Naive thymus-derived CD4-positive, alpha-beta T cell (primary cell): ENCODE results near the gene ZNF385B. TPM values are rescaled to one million over a fixed set of nuclear protein-coding genes. Genes with fewer than 3 reads are reported as not detected.

Source experiments
- ATAC-seq: fragments of 150-1000 bp; cut with Tn5 transposase; 2 replicates; pipeline ENCODE4 v1.10.0; 2021; ENCODE audit warnings: mild to moderate bottlenecking, moderate library complexity
- CTCF ChIA-PET: fragments of 350-600 bp; sonication (Branson Sonifier 250); formaldehyde crosslinking; loops from one replicate; lab custom pipeline; 2021; ENCODE audit warnings: antibody characterized with exemption; lab: Charles Lee
- POLR2A ChIA-PET: fragments of 350-600 bp; sonication (Branson Sonifier 250); formaldehyde crosslinking; loops from one replicate; lab custom pipeline; 2021; ENCODE audit warnings: antibody characterized with exemption, inconsistent platforms; lab: Charles Lee
- DNase-seq, 9 donors: peaks; one replicate each; pipeline versions ENCODE4 v3.0.0 to v3.0.0-alpha.2; 2020 to 2022; ENCODE audit warnings: mixed read lengths in 1 of 9
- H3K27ac ChIP-seq: one replicate; pipeline ENCODE4 v1.7.0; 2013; ENCODE audit warnings: mild to moderate bottlenecking, low read depth, low read length, moderate library complexity
- H3K27me3 ChIP-seq, 2 donors: one replicate each; pipeline ENCODE4 v1.7.0; 2013; ENCODE audit warnings: low read length in 2 of 2, mild to moderate bottlenecking in 2 of 2, moderate library complexity in 2 of 2; ENCODE audit not compliant: control insufficient read depth in 2 of 2, insufficient read depth in 2 of 2
- H3K36me3 ChIP-seq, 3 experiments: 1 replicate in 2 of 3; 2 replicates in 1 of 3; pipeline ENCODE4 v1.7.0; 2013; ENCODE audit warnings: low read length in 3 of 3, mild to moderate bottlenecking in 3 of 3, moderate library complexity in 1 of 3; ENCODE audit not compliant: insufficient read depth in 3 of 3, control insufficient read depth in 2 of 3
- H3K4me1 ChIP-seq, 2 donors: one replicate each; pipeline ENCODE4 v1.7.0; 2013; ENCODE audit warnings: low read length in 2 of 2, mild to moderate bottlenecking in 2 of 2, moderate library complexity in 1 of 2; ENCODE audit not compliant: control insufficient read depth in 2 of 2, insufficient read depth in 2 of 2
- H3K4me3 ChIP-seq: 2 replicates; pipeline ENCODE4 v1.7.0; 2013; ENCODE audit warnings: mild to moderate bottlenecking, low read length
- H3K9me3 ChIP-seq, 3 experiments: 1 replicate in 2 of 3; 2 replicates in 1 of 3; pipeline ENCODE4 v1.7.0; 2013; ENCODE audit warnings: low read length in 3 of 3; ENCODE audit not compliant: control insufficient read depth in 2 of 3
- H3K27ac Mint-ChIP-seq, 9 donors: one replicate each; pipeline ENCODE4 v1.8.0; 2020 to 2022; ENCODE audit warnings: mixed read lengths in 9 of 9, mild to moderate bottlenecking in 8 of 9, moderate library complexity in 5 of 9, inconsistent platforms in 2 of 9
- H3K27me3 Mint-ChIP-seq, 5 donors: one replicate each; pipeline ENCODE4 v1.8.0; 2021 to 2022; ENCODE audit warnings: mixed read lengths in 5 of 5, mild to moderate bottlenecking in 1 of 5
- H3K36me3 Mint-ChIP-seq, 5 donors: one replicate each; pipeline ENCODE4 v1.8.0; 2020 to 2022; ENCODE audit warnings: mixed read lengths in 5 of 5, mild to moderate bottlenecking in 3 of 5, inconsistent platforms in 1 of 5
- H3K4me1 Mint-ChIP-seq, 7 donors: one replicate each; pipeline ENCODE4 v1.8.0; 2020 to 2022; ENCODE audit warnings: mixed read lengths in 7 of 7, mild to moderate bottlenecking in 3 of 7, inconsistent platforms in 1 of 7
- H3K4me3 Mint-ChIP-seq, 10 donors: one replicate each; pipeline ENCODE4 v1.8.0; 2020 to 2022; ENCODE audit warnings: mild to moderate bottlenecking in 10 of 10, mixed read lengths in 10 of 10, moderate library complexity in 6 of 10, inconsistent platforms in 2 of 10
- H3K9me3 Mint-ChIP-seq, 11 donors: one replicate each; pipeline ENCODE4 v1.8.0; 2020 to 2022; ENCODE audit warnings: mixed read lengths in 11 of 11, mild to moderate bottlenecking in 4 of 11, inconsistent platforms in 1 of 11, moderate library complexity in 1 of 11
- intact Hi-C, 2 donors: fragments of 100-400 bp; cut with micrococcal nuclease; formaldehyde crosslinking; loops; one replicate each; pipeline ENCODE4 v1.15.1; 2023
- polyA plus RNA-seq, 2 donors: library from polyadenylated mRNA; unstranded; fragments of 300-500 nt; fragmentation: Illumina TruSeq; gene quantifications; one replicate each; pipeline ENCODE4 v1.2.3, GENCODE V29; 2021
- total RNA-seq, 6 experiments: library from RNA in 5 of 6; stranded (reverse) in 5 of 6; gene quantifications; 1 replicate in 5 of 6; 2 replicates in 1 of 6; pipeline ENCODE4 v1.2.3 and lab custom pipeline; 2021 to 2026

The ZNF385B gene
- total and polyA plus RNA-seq, 7 experiments from 2014 or later: not detected

DNA sequence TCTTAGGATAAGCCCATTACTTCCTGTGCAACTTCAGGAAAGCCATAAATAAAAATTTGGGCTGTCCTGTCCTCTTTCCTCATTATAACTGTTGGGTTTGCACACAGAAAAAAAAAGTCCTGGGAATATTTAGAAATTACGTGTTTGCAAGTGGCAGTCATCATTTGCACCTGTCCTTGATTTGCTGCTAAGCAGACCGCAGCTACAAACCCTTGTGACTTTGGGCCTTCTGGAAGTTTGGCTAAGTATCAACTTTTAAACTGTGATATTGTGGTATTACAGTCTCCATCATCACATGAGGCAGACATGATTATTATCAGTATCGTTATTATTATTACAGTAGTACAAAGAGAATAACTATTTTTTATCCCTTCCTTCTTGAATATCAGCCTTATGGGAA, 336.1 kb downstream of the ZNF385B start:
- Mint-ChIP-seq H3K27ac (no peak overlapping the region), H3K27me3 (peaks cover 0 to 6% (median 0%) of the 10 kb centered on the region in 5 donors), H3K36me3 (no peaks in the 10 kb centered on the region), H3K4me1 (no peaks in the 10 kb centered on the region), H3K9me3 (peaks cover 0 to 3% (median 0%) of the 10 kb centered on the region in 11 donors), H3K4me3 (no peak overlapping the region)
- Histone ChIP-seq H3K4me3 (no peak overlapping the region), H3K4me1 (no peaks in the 10 kb centered on the region), H3K9me3 (no peaks in the 10 kb centered on the region), H3K27ac (no peak overlapping the region), H3K27me3 (no peaks in the 10 kb centered on the region), H3K36me3 (no peaks in the 10 kb centered on the region)
- intact Hi-C loops: no loop called here
- DNase-seq: no peak
- POLR2A ChIA-PET: no interaction called here
- CTCF ChIA-PET: no interaction called here
- ATAC-seq: no peak

DNA sequence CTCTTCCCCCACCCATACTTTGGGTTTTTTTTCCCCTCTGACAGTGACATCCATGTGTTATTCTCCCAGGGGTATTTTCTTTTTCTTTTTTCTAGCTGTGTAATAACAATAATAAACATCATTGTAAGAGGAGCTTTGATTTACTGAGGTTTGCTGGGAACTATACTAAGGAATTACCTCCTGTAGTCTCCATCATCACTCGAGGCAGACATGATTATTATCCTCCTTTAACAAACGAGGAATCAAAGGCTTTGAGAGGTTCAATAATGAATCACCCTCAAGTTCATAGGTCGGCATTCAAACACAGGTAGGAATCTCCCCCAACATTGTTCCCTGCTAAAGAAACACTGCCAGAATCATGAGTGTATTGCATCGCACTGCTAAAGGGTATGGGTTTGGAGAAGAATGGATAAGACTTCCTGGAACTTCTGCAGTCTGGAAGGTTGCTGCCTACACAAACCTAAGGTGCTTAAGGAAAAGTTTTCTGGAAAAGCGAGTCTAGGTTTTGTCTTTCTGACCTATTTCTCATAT, 336.5 kb downstream of the ZNF385B start:
- intact Hi-C loops: no loop called here
- CTCF ChIA-PET: no interaction called here
- no peaks in the 10 kb centered on the region for H3K4me1 Mint-ChIP-seq
- DNase-seq: no peak
- Histone ChIP-seq H3K27me3 (no peaks in the 10 kb centered on the region), H3K27ac (no peak overlapping the region), H3K4me3 (no peak overlapping the region), H3K9me3 (no peaks in the 10 kb centered on the region), H3K4me1 (no peaks in the 10 kb centered on the region), H3K36me3 (no peaks in the 10 kb centered on the region)
- POLR2A ChIA-PET: no interaction called here
- H3K4me3 Mint-ChIP-seq: no peak overlapping the region
- no peaks in the 10 kb centered on the region for H3K36me3 Mint-ChIP-seq
- peaks cover 0 to 6% (median 0%) of the 10 kb centered on the region in 5 donors for H3K27me3 Mint-ChIP-seq
- no peak for ATAC-seq
- no peak overlapping the region for H3K27ac Mint-ChIP-seq
- peaks cover 0 to 3% (median 0%) of the 10 kb centered on the region in 11 donors for H3K9me3 Mint-ChIP-seq

DNA sequence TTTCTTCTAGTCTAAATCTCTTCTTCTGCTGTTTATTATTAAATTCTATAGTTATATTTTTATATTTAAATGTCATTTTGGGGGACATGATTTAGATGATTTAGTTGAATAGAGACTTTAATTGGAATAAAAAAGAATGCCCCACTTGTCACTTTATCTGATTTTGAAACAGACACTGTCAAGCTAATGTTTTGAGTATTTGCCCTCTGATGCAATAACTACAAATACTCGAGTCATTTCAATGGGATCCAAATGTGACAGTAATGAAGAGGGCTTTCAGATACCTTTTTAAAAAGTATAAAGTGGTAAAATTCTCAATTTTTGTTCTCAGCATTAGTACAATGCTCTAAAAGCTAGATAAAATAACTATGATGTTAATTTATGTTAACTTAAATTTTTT, 339.5 kb downstream of the ZNF385B start:
- Mint-ChIP-seq H3K27ac (no peak overlapping the region), H3K9me3 (peaks cover 0 to 3% (median 0%) of the 10 kb centered on the region in 11 donors), H3K4me1 (no peaks in the 10 kb centered on the region), H3K4me3 (no peak overlapping the region), H3K27me3 (peaks cover 0 to 7% (median 5%) of the 10 kb centered on the region in 5 donors), H3K36me3 (no peaks in the 10 kb centered on the region)
- Histone ChIP-seq H3K27ac (no peak overlapping the region), H3K4me3 (no peak overlapping the region), H3K27me3 (no peaks in the 10 kb centered on the region), H3K9me3 (no peaks in the 10 kb centered on the region), H3K36me3 (no peaks in the 10 kb centered on the region), H3K4me1 (no peaks in the 10 kb centered on the region)
- intact Hi-C loops: no loop called here
- no peak for ATAC-seq
- no peak for DNase-seq
- ChIA-PET CTCF (no interaction called here), POLR2A (no interaction called here)

DNA sequence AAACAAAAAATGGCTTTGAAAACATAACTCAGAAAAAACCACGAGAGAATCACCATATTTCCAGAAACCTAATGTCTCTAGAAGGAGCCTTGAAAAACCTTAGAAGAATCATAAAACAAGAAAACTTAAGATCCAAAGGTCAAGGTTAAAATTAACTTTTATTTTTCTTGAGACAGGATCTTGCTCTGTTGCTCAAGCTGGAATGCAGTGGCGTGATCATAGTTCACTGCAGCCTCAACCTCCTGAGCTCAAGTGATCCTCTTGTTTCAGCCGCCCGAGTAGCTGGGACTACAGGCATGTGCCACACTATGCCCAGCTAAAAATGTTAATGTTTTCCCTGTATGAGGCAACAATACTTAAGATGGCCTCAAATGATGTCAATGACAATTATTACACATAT, 342.6 kb downstream of the ZNF385B start:
- ChIA-PET POLR2A (no interaction called here), CTCF (no interaction called here)
- H3K9me3 ChIP-seq: no peaks in the 10 kb centered on the region
- H3K4me3 Mint-ChIP-seq: no peak overlapping the region
- H3K27ac Mint-ChIP-seq: no peak overlapping the region
- H3K4me3 ChIP-seq: no peak overlapping the region
- no peaks in the 10 kb centered on the region for H3K36me3 ChIP-seq
- no peaks in the 10 kb centered on the region for H3K27me3 ChIP-seq
- ATAC-seq: no peak
- H3K36me3 Mint-ChIP-seq: no peaks in the 10 kb centered on the region
- H3K27me3 Mint-ChIP-seq: peaks cover 0 to 7% (median 5%) of the 10 kb centered on the region in 5 donors
- intact Hi-C loops: no loop called here
- peaks cover 0 to 3% (median 0%) of the 10 kb centered on the region in 11 donors for H3K9me3 Mint-ChIP-seq
- H3K4me1 ChIP-seq: no peaks in the 10 kb centered on the region
- DNase-seq: no peak
- H3K4me1 Mint-ChIP-seq: no peaks in the 10 kb centered on the region
- no peak overlapping the region for H3K27ac ChIP-seq

DNA sequence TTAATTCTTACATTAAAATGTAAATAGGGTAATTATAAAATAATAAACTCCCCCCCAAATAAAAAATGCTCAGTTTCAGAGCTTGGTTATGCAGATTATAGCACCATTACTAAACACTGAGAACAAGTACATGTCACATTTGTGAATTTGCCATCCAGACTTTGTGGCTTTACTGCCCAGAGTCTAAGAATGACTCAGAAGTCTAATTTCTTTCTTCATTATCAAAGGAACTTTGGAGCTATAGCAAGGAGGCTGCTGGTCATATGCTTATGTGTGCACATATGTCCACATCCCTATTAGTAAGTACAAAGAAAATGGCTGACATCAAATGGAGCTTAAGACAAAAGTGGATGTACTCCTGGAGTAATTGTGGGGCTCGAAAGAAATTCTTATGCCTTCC, 348.2 kb downstream of the ZNF385B start:
- ChIA-PET POLR2A (no interaction called here), CTCF (no interaction called here)
- H3K27ac ChIP-seq: no peak overlapping the region
- ATAC-seq (no peak), DNase-seq (no peak)
- no peaks in the 10 kb centered on the region for H3K27me3 ChIP-seq
- no peak overlapping the region for H3K4me3 ChIP-seq
- H3K9me3 ChIP-seq: no peaks in the 10 kb centered on the region
- intact Hi-C loops: no loop called here
- H3K27ac Mint-ChIP-seq: no peak overlapping the region
- no peaks in the 10 kb centered on the region for H3K36me3 ChIP-seq
- H3K4me1 Mint-ChIP-seq: no peaks in the 10 kb centered on the region
- peaks cover 0 to 7% (median 0%) of the 10 kb centered on the region in 5 donors for H3K27me3 Mint-ChIP-seq
- H3K36me3 Mint-ChIP-seq: no peaks in the 10 kb centered on the region
- H3K4me1 ChIP-seq: no peaks in the 10 kb centered on the region
- no peak overlapping the region for H3K4me3 Mint-ChIP-seq
- H3K9me3 Mint-ChIP-seq: peaks cover 0 to 3% (median 0%) of the 10 kb centered on the region in 11 donors

DNA sequence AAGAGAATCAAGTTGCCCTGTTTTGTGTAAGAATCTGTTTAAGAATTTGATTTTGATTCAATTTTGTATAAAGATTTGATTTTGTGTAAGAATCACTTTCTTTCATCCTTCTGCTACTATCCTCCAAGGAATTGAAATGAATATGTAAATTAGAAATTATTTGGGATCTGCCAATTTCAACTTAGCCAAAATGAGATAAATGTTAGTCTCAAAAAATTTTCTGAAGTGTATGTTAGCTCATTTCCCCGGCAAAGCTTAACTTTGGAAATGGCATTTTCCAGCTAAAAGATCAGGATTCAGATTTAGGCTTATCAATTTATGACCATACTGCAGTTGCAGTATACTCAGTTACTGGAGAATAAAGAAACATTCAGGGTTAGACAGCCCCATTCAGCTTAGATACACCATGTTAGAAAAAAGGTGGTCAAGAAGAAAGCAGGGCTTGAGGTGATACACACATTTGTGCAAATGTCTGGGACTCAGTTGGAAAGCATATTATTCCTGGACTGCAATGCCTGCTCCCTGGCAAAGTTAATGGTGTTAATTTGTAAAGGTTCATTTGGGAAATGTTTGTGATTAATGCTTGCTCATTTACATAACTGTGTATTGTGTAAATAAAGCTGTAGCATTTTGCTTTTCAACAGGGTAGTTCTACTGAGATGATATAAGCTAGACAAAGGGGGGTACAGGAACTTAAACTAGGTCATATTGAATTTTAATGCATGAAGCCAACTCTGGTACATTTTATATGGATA, 349.0 kb downstream of the ZNF385B start:
- H3K36me3 ChIP-seq: no peaks in the 10 kb centered on the region
- peaks cover 0 to 7% (median 0%) of the 10 kb centered on the region in 5 donors for H3K27me3 Mint-ChIP-seq
- H3K27ac Mint-ChIP-seq: no peak overlapping the region
- ChIA-PET CTCF (no interaction called here), POLR2A (no interaction called here)
- no peak overlapping the region for H3K4me3 ChIP-seq
- no peak overlapping the region for H3K27ac ChIP-seq
- no peaks in the 10 kb centered on the region for H3K27me3 ChIP-seq
- ATAC-seq: no peak
- H3K9me3 Mint-ChIP-seq: peaks cover 0 to 3% (median 0%) of the 10 kb centered on the region in 11 donors
- intact Hi-C loops: no loop called here
- no peak overlapping the region for H3K4me3 Mint-ChIP-seq
- H3K4me1 ChIP-seq: no peaks in the 10 kb centered on the region
- H3K9me3 ChIP-seq: no peaks in the 10 kb centered on the region
- H3K36me3 Mint-ChIP-seq: no peaks in the 10 kb centered on the region
- no peak for DNase-seq
- no peaks in the 10 kb centered on the region for H3K4me1 Mint-ChIP-seq
